Loucy (cell line): ENCODE results near the gene DUXA.

Experiments
- EZH2phosphoT487 ChIP-seq: fragments of 200-600 bp; IDR thresholded peaks from 2 replicates; pipeline ENCODE4 v1.6.1; 2018; ENCODE audit warnings: antibody characterized with exemption, mild to moderate bottlenecking, moderate library complexity, borderline replicate concordance
- TF ChIP-seq, protein P1 (sequence below): fragments of 200-600 bp; sonication (generic); conservative IDR thresholded peaks from 2 replicates; pipeline ENCODE4 v1.5.1; 2014; ENCODE audit warnings: mild to moderate bottlenecking, antibody characterized with exemption, low read length

DNA sequence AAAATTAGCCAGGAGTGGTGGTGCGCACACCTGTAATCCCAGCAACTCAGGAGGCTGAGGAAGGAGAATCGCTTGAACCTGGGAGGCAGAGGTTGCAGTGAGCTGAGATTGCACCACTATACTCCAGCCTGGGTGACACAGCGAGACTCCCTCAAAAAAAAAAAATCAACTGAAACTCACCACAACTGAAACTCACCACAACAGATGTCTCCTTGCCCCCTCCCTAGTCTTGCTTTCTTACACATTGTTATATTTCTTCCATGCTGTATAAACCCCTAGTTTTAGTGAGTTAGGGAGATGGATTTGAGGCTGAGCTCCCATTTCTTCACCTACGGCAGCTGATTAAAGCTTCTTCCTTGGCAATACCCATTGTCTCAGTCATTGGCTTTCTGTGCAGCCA is 25.6 kb downstream of the DUXA start:
- TF ChIP-seq, protein P1, sequence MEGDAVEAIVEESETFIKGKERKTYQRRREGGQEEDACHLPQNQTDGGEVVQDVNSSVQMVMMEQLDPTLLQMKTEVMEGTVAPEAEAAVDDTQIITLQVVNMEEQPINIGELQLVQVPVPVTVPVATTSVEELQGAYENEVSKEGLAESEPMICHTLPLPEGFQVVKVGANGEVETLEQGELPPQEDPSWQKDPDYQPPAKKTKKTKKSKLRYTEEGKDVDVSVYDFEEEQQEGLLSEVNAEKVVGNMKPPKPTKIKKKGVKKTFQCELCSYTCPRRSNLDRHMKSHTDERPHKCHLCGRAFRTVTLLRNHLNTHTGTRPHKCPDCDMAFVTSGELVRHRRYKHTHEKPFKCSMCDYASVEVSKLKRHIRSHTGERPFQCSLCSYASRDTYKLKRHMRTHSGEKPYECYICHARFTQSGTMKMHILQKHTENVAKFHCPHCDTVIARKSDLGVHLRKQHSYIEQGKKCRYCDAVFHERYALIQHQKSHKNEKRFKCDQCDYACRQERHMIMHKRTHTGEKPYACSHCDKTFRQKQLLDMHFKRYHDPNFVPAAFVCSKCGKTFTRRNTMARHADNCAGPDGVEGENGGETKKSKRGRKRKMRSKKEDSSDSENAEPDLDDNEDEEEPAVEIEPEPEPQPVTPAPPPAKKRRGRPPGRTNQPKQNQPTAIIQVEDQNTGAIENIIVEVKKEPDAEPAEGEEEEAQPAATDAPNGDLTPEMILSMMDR = no peak
- no peak for TF ChIP-seq EZH2phosphoT487
